Measurements from ENCODE around the gene AGR3.

AGR3 gene

GRCh38 chr7:16881844-16882243 is at the start of gene AGR3:
TSS of gene AGR3 (minus strand) at chr7:16881983. CDS start at chr7:16878618, 3,365 bp downstream.
- DNase-seq = no peak

- no peak for DNase-seq
These were observed 49.2 kb upstream of the AGR3 start for GRCh38 chr7:16930946-16931345.

DNA sequence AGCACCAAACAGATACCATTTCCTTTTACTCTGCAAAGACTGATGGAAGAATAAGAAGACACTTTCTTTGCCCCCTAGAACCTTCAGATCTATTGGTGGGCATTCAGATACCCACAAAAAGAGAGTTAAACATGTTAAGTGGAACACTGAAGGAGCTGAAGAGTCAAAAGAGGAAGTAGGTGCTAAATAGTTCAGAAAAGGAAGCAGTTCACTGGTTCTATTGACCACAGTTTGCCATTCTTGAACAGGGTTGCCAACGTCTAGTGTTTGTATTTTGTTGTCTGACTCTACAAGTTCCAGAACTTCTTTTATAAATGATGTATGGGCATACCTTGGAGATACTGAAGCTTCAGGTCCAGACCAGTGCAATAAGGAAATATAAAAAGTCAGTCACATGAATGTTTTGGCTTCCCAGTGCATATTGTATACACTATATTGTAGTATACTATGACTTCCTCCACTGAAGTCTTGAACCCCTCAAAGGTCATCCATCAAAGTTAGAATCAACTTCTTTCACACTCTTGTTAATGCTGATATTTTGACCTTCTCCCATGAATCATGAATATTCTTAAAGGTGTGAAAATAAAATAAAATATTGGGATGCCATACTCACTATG is 47.5 kb upstream of the AGR3 start:
- DNase-seq = no peak

GRCh38 chr7:16926861-16927260 is 45.1 kb upstream of the AGR3 start:
- DNase-seq = no peak

DNA sequence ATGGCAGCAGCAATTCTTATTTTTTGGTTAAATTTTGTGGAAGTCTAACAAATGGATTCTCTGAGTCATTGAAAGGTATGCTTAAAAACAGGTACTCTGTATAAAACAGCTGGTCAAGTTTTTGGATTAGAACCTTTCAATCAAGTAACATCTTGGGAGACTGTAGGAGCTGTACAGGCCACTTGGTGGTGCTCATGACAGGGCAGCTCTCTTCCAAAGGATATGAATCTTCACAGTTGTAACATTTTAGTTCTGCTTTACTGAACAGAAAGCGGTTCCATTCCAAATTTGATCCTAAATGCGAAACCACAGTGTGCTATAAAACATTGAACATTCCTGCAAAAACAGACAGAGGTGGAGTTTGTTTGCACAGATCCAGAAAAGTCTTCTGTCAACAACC is 44.5 kb upstream of the AGR3 start:
- no peak for DNase-seq

DNA sequence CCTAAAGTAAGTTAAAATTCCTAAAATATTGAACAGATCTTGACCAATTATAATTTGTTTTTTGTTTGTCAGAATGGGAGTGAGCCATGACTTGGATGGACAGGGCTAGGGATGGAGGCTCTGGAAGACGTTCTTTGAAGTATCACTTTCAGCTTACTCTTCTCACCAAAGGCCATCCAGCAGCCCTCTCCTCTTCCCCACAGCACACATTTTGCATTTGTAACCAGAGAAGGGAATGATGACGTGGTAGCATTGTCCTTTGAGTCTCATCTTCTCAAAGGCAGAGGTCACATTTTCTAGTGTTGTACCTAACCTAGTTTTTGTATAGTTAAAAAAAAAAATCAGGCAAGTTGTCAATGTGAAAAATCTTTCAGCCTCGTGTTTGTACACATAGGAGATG is 43.8 kb upstream of the AGR3 start:
- DNase-seq = no peak

GRCh38 chr7:16923019-16923418 is 41.2 kb upstream of the AGR3 start:
- DNase-seq = no peak

DNA sequence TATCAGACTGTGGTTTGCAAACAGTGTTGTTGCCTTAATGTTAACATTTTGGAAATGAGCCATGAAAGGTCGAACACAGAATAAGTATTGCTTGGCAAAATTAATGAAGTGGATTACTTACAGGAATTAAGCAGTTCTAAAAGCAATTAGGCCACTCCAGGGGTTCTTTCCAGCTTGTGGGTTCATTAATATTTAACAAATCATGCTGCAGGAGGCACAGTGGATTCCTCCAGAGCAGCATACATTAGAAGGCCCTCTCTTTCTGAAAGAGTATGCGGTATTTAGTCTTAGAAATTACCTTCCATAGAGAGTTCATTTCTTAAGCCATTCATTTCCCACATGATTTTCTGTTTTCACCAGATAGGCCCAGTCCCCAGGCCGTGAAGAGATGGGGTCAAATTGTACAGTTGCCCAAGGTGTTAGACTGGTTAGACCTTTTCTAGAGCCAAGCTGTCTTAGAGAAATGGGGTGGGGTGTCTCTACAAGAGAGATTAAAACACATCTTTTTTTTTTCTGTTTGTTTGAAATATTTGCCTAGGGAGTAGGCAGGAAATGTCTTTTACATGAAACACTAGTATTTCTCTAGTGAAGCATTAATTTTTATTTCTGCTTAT is 40.0 kb upstream of the AGR3 start:
- no peak for DNase-seq

DNA sequence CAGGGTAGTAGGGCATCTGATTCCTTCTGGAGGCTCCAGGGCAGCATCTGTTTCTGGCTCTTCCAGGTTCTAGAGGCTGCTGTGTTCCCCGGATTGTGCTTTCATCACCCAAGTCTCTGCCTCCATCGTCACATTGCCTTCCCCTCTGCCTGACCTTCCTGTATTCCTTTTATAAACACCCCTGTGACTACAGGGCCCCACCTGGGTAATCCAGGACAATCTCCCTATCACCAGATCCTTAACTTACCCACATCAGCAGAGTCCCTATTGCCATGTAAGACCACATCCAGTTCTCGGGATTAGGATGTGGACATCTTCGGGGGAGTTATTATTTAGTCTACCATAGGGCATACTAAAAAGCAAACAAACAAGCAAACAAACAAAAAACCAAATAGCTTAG is 39.4 kb upstream of the AGR3 start:
- DNase-seq = no peak

- DNase-seq = no peak
These were observed 37.7 kb upstream of the AGR3 start for GRCh38 chr7:16919440-16919839.

- no peak for DNase-seq
These were observed 36.6 kb upstream of the AGR3 start for GRCh38 chr7:16918288-16918895.

DNA sequence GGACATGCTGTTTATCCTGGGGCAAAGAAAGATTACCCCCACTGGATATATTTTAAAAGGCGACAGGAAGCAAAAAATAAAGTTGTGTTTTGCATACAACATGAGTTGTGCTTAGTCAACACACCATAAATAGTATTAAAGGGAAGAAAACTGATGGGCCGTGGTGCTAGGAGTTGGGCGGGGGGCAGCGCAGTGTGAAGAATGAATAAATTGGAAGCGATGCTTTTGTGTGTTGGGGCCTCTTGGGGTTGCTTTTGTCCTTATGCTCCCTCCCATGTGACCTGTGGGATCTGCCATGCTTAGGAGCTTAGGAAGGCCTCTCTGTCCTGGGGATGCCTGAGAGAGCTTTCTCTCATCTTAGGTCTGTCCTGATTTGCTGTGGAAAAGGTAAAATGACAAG is 35.0 kb upstream of the AGR3 start:
- DNase-seq = no peak

DNA sequence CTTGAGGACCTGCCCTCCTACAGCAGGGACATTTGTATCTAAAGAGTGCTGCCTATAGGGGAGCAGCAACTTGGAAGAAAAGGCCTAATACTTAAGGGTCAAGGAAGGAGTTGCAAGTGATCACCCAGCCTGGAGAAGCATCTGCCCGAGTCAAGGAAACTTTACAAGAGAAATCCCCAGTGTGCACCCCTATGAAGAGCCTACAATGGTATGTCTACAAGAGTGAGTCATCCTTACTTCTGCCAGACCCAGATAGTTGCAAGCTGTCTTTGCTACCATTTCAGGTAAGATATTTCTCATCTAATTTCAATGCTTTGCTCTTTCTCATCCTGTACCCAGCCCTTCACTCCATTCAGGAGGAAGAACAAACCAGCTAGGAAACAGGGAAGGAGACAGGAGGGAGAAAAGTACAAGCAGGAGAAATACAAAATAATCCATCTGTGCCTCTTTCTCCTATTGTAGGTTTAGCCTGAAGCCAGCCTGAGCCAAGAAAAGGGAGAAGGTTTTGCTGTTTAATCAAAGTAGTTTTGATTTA is 34.4 kb upstream of the AGR3 start:
- DNase-seq = no peak

DNA sequence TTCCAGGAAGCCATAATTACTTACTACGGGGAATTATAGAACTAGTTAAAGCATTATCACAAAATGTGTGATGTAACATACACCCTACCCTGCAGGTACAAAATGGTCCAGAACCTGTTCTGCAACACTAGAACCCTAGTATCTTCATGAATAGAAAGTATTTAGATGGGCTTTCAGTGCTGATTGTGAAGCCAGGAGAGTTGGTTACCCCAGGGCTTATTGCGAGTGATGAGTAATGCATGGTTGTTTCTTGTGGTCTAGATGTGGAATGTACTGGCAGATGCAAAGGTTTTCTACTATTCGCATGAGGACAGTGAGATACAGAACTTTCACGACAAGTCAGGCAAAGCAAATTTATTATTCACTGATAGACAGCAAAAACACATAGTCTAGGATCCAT is 33.6 kb upstream of the AGR3 start:
- no peak for DNase-seq

DNA sequence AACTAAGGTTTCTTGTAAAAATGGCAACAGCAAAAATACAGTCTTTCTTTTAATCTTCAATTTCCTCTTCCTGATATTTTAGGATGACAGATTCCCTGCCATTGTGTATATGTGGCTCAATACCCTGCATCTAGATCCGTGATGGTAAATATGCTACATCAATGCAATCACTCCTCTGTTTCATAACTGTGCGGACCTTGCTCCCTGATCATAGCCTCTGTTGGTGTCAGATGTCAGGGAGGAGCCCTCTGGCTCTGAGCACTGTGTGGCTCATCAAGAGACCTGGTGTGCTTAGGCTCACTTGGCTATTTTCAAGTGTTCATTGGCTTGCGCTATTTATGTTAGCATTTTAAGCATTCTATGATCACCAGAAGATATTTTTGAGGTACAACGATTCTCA is 33.0 kb upstream of the AGR3 start:
- DNase-seq = no peak

DNA sequence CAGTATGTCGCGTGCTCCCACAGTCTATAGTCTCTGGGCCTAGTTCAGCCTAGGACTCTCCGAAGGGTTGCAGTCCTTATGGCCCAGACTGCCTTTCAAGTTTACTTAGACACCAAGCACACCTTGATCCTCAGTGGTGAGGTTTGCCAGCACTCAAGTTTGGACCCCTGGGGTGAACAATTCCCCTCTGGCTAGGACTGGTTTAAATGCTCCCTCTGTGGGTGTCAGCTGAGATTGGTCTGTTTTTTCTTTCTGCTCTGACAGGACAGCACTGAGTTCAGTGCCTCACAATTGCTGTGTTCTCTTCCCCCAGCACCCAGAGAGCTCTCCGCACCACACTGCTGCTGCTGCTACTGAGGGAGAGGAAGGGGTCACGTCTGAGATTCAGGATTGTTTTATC is 31.9 kb upstream of the AGR3 start:
- no peak for DNase-seq

DNA sequence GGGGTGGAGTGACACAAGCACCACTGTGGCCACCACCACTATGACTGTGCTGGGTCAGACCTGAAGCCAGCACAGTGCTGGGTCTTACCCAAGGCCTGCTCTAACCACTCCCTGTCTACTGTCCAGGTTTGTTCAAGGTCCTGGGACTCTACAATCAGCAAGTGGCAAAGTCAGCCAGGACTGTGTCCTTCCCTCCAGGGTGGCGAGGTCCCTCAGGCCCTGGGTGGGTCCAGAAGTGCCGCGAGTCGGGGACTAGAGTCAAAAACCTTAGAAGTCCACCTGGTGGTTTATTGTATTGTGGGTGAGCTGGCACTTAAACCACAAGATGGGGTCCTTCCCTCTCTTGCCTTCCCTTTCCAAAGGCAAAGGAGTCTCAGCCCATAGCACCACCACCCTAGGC is 30.8 kb upstream of the AGR3 start:
- DNase-seq = no peak

DNA sequence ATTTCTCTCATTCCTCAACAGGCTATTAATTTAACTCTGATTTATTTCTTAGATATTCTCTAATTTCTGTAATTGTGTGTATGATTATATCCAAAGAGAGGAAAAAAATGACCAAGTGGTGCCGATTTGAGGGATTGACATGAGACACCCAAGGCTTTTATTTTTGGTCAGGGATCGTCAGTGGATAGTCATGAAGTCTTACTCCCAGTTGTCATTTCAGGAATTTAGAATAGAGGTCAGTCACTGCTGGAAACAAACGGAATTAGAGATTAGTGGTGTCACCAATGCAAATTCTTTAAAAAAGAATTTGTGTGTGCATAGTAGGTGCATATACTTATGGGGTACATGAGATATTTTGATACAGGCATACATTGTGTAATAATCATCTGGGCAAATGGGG is 26.8 kb upstream of the AGR3 start:
- DNase-seq = no peak

GRCh38 chr7:16905300-16906044 is 23.7 kb upstream of the AGR3 start:
- no peak for DNase-seq

DNA sequence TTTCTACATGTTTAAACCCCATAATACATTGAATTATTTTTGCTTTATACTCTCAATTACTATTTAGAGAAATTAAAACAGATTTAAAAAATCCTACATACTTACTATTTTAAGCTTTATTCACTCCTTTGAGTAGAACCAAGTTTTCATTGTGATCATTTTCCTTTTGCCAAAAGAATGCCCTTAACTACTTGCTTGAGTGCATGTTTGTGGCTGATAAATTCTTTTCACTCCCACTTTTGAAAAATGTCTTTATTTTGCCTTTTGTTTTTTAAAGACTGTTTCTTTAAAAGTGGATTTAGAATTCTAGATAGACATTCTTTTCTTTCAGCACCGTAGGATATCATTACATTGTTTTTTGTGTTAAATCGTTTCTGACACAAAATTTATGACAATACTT is 22.3 kb upstream of the AGR3 start:
- no peak for DNase-seq

DNA sequence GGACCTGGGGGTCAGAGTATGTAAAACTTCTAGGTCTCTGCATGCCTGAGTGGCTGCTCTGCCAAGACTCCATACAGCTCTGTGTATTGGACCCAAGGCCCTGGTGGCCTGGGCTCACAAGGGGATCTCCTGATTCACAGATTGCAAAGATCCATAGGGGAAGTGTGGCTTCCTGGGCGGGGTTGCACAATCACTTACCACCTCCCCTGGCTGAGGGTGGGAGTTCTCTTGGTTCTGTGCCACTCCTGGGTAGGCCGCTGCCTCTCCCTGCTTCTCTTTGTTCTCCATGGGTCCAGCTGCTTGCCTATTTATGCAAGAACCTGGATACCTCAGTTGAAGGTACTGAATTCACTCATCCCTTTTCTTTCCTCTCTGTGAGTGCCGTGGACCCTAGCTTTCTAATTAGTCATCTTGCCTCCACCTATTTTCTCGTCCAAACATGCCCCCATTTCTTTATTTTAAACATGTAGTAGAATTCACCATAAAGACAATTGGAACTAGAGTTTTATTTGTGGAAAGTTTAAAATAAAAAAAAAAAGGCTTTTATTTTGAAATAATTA is 18.5 kb upstream of the AGR3 start:
- no peak for DNase-seq

- DNase-seq = no peak
These were observed 10.3 kb upstream of the AGR3 start for GRCh38 chr7:16891874-16892643.

DNA sequence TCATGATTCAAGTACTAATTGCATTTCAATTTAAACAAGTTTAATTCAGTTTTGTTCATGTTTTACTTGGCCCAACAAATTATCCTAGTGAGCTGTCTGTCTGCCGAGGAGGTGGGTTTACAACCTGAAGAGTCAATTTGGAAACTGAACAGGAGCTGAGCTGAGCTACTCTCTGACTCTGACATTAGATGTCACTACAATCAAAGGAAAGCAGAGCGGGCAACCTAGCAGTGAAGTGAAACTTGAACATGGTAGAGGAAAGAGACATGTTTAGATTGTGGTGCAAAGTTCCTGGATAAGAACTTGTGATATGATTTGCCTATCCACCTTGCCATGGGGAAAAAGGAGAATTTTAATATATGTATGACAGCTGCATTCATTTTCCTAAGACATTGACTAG is 9.6 kb upstream of the AGR3 start:
- no peak for DNase-seq

Measured in activated CD8-positive, alpha-beta memory T cell treated with anti-CD3 and anti-CD28 coated beads, Interleukin-2, amount 50 U/mL, for 4 hours (primary cell).